ENCODE results near the gene CPSF3. TPM values are rescaled to one million over a fixed set of nuclear protein-coding genes. Genes with fewer than 3 reads are reported as not detected.

Gene CPSF3
- total RNA-seq, 1 donor from 2014 or later = 60.4 TPM

DNA sequence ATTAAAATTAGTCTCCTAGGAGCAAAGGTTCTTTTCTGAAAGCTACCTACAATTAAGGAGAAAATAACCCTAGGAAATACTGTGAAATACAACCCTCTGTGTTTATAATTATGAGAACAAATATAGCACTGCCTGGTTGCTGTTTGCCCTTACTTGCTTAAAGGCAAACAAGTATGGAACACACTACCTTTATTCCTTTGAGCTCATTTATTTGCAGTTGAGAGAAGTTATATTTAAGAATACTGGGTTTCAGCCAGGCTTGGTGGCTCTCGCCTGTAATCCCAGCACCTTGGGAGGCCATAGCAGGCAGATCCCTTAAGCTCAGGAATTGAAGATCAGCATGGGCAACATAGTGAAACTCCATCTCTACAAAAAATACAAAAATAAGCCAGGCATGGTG lies 27.8 kb downstream of the CPSF3 start:
- Mint-ChIP-seq H3K4me3 (ENCODE audit: low read depth) (no peak overlapping the region), H3K9me3 (ENCODE audit: low read depth) (no peaks in the 10 kb centered on the region), H3K27ac (peak overlapping the region; percentile 64), H3K4me1 (ENCODE audit: low read depth) (no peaks in the 10 kb centered on the region), H3K27me3 (no peaks in the 10 kb centered on the region), H3K36me3 (ENCODE audit: insufficient read depth) (peaks cover 10% of the 10 kb centered on the region)
- TF ChIP-seq, protein P1, sequence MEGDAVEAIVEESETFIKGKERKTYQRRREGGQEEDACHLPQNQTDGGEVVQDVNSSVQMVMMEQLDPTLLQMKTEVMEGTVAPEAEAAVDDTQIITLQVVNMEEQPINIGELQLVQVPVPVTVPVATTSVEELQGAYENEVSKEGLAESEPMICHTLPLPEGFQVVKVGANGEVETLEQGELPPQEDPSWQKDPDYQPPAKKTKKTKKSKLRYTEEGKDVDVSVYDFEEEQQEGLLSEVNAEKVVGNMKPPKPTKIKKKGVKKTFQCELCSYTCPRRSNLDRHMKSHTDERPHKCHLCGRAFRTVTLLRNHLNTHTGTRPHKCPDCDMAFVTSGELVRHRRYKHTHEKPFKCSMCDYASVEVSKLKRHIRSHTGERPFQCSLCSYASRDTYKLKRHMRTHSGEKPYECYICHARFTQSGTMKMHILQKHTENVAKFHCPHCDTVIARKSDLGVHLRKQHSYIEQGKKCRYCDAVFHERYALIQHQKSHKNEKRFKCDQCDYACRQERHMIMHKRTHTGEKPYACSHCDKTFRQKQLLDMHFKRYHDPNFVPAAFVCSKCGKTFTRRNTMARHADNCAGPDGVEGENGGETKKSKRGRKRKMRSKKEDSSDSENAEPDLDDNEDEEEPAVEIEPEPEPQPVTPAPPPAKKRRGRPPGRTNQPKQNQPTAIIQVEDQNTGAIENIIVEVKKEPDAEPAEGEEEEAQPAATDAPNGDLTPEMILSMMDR (IDR thresholded peaks at IDR 0.05; ENCODE audit: unreplicated experiment) = no peak
- DNase-seq (ENCODE audit: low spot score, unreplicated experiment) = no peak

DNA sequence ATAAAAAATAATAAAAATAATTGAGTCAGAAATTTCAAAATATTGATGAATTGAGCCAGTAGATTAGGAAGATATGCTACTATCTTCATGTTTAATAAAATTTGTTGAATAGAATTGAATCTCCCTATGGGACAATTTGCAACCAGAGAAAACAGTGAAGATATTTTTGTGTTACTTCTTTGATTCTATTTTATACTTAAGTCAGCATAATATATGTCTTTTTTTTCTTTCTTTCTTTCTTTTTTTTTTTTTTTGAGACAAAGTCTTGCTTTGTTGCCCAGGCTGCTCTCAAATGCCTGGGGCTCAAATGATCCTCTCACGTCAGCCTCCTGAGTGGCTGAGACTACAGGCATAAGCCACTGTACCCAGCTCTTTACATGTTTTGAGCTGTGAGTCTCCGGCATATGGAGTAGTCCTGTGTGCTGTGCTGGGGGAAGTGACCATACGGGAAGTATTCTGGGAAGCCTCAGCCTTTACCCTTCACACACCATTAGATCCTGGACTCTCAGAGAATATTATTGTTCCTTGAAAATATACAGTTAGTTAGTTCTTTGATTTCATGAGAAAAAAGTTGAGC lies 37.1 kb downstream of the CPSF3 start:
- no peaks in the 10 kb centered on the region for H3K4me1 Mint-ChIP-seq (ENCODE audit: low read depth)
- H3K4me3 Mint-ChIP-seq (ENCODE audit: low read depth) = no peak overlapping the region
- H3K9me3 Mint-ChIP-seq (ENCODE audit: low read depth) = no peaks in the 10 kb centered on the region
- peaks cover 13% of the 10 kb centered on the region for H3K36me3 Mint-ChIP-seq (ENCODE audit: insufficient read depth)
- no peaks in the 10 kb centered on the region for H3K27me3 Mint-ChIP-seq
- H3K27ac Mint-ChIP-seq = peak overlapping the region; percentile 19
- no peak for DNase-seq (ENCODE audit: low spot score, unreplicated experiment)
- TF ChIP-seq, protein P1 (IDR thresholded peaks at IDR 0.05; ENCODE audit: unreplicated experiment) = no peak

DNA sequence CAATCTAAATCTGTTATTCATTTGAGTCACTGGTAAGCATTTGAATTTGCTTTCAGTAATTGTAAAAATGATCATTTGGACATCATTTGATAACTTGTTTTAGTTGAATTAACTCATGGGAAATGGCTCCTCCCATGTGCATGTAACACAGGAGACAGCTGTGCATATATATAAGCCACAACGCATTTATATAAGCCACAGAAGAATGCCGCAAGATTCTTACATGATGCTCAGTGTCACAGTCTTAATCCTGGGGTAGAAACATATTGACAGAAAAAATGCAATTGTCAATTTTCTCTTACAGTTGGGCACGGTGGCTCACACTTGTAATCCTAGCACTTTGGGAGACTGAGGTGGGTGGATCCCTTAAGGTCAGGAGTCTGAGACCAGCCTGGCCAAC lies 37.6 kb downstream of the CPSF3 start:
- H3K36me3 Mint-ChIP-seq (ENCODE audit: insufficient read depth) = peaks cover 16% of the 10 kb centered on the region
- TF ChIP-seq, protein P1 (IDR thresholded peaks at IDR 0.05; ENCODE audit: unreplicated experiment) = no peak
- no peak overlapping the region for H3K4me3 Mint-ChIP-seq (ENCODE audit: low read depth)
- H3K4me1 Mint-ChIP-seq (ENCODE audit: low read depth) = no peaks in the 10 kb centered on the region
- peak overlapping the region; percentile 19 for H3K27ac Mint-ChIP-seq
- DNase-seq (ENCODE audit: low spot score, unreplicated experiment) = no peak
- H3K9me3 Mint-ChIP-seq (ENCODE audit: low read depth) = no peaks in the 10 kb centered on the region
- no peaks in the 10 kb centered on the region for H3K27me3 Mint-ChIP-seq

DNA sequence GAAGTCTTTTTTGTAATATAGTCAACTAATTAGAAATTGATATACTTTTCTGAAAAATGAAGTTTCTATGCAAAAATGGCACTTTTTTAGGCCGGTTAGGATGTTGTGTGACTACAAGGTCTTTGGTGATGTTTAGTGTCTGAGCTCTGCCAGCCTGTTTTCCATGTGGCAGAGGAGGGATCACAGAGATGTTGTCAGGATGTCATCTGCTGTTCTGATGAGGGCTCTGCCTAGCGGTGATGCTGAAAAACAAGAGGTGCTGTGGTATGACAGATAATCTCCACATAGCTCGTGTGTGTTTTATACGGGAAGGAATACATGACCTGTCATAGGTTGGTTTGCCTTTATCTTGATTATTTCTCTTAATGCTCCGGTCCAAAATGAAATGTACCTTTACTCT lies 38.9 kb downstream of the CPSF3 start:
- Mint-ChIP-seq H3K27me3 (no peaks in the 10 kb centered on the region), H3K27ac (no peak overlapping the region), H3K36me3 (ENCODE audit: insufficient read depth) (peaks cover 12% of the 10 kb centered on the region), H3K4me1 (ENCODE audit: low read depth) (no peaks in the 10 kb centered on the region), H3K4me3 (ENCODE audit: low read depth) (no peak overlapping the region), H3K9me3 (ENCODE audit: low read depth) (no peaks in the 10 kb centered on the region)
- TF ChIP-seq, protein P1 (IDR thresholded peaks at IDR 0.05; ENCODE audit: unreplicated experiment) = no peak
- no peak for DNase-seq (ENCODE audit: low spot score, unreplicated experiment)

DNA sequence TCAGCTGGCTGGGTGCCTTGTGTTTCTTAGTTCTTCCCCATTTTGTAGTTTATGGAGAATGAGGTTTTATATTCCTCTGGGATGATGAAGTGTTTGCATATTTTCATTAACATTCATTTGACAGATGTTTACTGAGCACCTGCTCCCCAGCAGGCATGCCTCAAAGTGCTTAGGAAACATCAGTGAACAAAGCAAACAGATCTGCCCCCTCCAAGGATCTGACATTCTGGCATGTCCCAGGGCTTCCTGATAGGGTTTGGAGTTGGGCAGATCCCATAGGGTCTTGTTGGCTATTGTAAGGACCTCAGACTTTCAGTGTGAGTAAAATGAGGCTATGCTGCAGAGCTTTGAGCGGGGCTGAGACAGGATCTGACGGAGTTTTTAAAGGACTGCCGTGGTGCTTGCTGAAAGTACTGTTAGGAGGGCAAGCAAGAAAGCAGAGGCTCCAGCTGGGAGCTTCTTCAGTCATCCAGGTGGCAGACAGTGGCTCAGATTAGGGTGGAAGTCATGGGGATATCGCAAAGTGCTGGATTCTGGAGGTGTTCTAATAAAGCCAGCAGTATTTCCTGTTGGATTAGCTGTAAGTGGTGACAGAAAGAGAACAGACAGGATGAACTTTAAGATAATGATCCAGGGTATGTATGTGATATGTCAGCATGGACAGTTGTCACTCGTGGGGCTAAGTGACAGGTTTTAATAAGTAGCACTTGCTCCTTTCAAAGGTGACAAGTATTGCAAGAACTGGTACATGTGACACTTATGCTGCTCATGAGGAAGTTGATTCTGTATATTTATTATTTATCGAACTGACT lies 39.6 kb downstream of the CPSF3 start:
- Mint-ChIP-seq H3K36me3 (ENCODE audit: insufficient read depth) (peaks cover 12% of the 10 kb centered on the region), H3K9me3 (ENCODE audit: low read depth) (no peaks in the 10 kb centered on the region)

More for the DNA sequence above, 39.6 kb downstream of the CPSF3 start:
- Mint-ChIP-seq H3K27ac (peak overlapping the region; percentile 51), H3K4me3 (ENCODE audit: low read depth) (no peak overlapping the region), H3K4me1 (ENCODE audit: low read depth) (no peaks in the 10 kb centered on the region), H3K27me3 (no peaks in the 10 kb centered on the region)
- no peak for DNase-seq (ENCODE audit: low spot score, unreplicated experiment)
- TF ChIP-seq, protein P1 (IDR thresholded peaks at IDR 0.05; ENCODE audit: unreplicated experiment) = no peak
